ENCODE results near the gene CAMK1D.

DNA sequence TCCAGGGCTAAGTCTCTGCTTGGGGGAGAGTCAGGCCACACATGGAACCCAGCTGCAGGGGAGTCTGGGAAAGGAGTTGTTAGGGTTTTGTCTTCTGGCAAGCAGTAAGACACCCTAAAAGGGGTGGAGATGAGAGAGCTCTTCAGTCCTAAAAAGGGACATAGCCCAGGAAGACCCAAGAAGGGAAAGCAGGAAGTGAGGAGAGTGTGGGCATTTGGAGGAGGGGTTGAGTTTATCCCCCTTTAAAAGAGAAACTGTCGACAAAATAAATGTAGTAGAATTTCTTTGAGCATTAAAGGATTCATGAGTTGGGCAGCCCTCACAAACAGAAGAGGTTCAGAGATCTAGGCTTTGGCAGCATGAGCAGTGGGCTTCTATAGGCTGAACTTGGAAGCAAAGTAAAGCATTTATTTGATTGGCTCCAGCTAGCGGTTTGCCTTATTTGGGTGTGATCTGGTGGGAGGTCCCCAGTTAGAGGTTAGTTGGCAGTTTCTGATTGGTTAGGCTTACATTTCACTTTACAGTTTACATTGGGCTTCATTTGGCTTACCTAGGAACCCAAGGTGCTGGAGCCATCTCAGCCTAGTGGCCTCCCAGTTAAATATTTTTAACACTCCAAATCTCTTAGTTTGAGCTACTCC lies 246.7 kb downstream of the CAMK1D start:
- TF ChIP-seq CTCF (conservative IDR thresholded peaks at IDR 0.05 in 1 of 2, IDR thresholded peaks at IDR 0.05 in 1 of 2; ENCODE audit: extremely low read depth in 1 of 2, insufficient read depth in 1 of 2, low read depth in 1 of 2, low read length in 2 of 2) (no peak), EZH2 (IDR thresholded peaks at IDR 0.05; ENCODE audit: borderline replicate concordance, low read length) (no peak)
